K562 (cell line): Measurements from ENCODE around the gene PGBD1. TPM values are rescaled to one million over a fixed set of nuclear protein-coding genes. Genes with fewer than 3 reads are reported as not detected.

Experiments
- CEBPB ChIP-seq: fragments of 450-650 bp; IDR thresholded peaks from 2 replicates; pipeline ENCODE4 v1.6.1; 2016; ENCODE audit warnings: missing genetic modification characterization, missing compliant biosample characterization
- ERF ChIP-seq: fragments of 450-650 bp; formaldehyde crosslinking; IDR thresholded peaks from 2 replicates; pipeline ENCODE4 v1.4.0; 2020; ENCODE audit warnings: mild to moderate bottlenecking, mixed read lengths
- MAFG ChIP-seq: fragments of 450-650 bp; conservative IDR thresholded peaks from 2 replicates; pipeline ENCODE4 v1.6.1; 2016; ENCODE audit warnings: missing genetic modification characterization, missing compliant biosample characterization
- NFRKB ChIP-seq: fragments of 450-650 bp; IDR thresholded peaks from 2 replicates; pipeline ENCODE4 v1.6.1; 2016; ENCODE audit warnings: low read depth
- PHF20 ChIP-seq: fragments of 450-650 bp; IDR thresholded peaks from 2 replicates; pipeline ENCODE4 v1.6.1; 2018; ENCODE audit not compliant: partially characterized antibody
- RAD21 ChIP-seq, 2 experiments: fragments of 250-450 bp in 1 of 2; fragments of 450-650 bp in 1 of 2; sonication (Bioruptor Pico) in 1 of 2; formaldehyde crosslinking in 1 of 2; IDR thresholded peaks in 1 of 2; conservative IDR thresholded peaks in 1 of 2; 2 replicates each; pipeline versions ENCODE4 v1.4.0 to v1.8.0; 2020 to 2022; ENCODE audit warnings: mild to moderate bottlenecking in 2 of 2, moderate library complexity in 1 of 2
- SIN3B ChIP-seq: fragments of 450-650 bp; IDR thresholded peaks from 2 replicates; pipeline ENCODE4 v1.6.1; 2017; ENCODE audit warnings: low read depth, mild to moderate bottlenecking, moderate library complexity
- TAL1 ChIP-seq: fragments of 450-650 bp; IDR thresholded peaks from 2 replicates; pipeline ENCODE4 v1.6.1; 2016; ENCODE audit warnings: mild to moderate bottlenecking
- XRCC4 ChIP-seq: IDR thresholded peaks from one replicate; pipeline ENCODE4 v1.6.1; 2011; ENCODE audit not compliant: insufficient read depth, insufficient read length; ENCODE audit errors: extremely low read depth
- ZNF212 ChIP-seq: fragments of 450-650 bp; formaldehyde crosslinking; IDR thresholded peaks from 2 replicates; pipeline ENCODE4 v1.4.0; 2020; ENCODE audit warnings: mild to moderate bottlenecking
- ZNF253 ChIP-seq: fragments of 250-450 bp; sonication (Bioruptor Pico); conservative IDR thresholded peaks from 2 replicates; pipeline ENCODE4 v1.6.1; 2021; ENCODE audit warnings: mild to moderate bottlenecking
- ZNF77 ChIP-seq: fragments of 250-450 bp; sonication (Bioruptor Pico); IDR thresholded peaks from 2 replicates; pipeline ENCODE4 v1.5.0; 2020
- polyA plus RNA-seq, 8 experiments: library from polyadenylated mRNA; depleted of rRNA in 4 of 8; stranded (reverse) in 5 of 8; unstranded in 3 of 8; fragments of >200 nt; fragmentation: Nextera tagmentation in 2 of 8; fragmentation: Illumina TruSeq in 1 of 8; extraction: Ambion mirVana in 2 of 8; extraction: Trizol in 1 of 8; gene quantifications; 2 replicates each; pipeline versions ENCODE4 v1.2.1 to v1.2.3, GENCODE V29; 2011 to 2014; ENCODE audit warnings: inconsistent platforms in 1 of 8, missing spikeins in 1 of 8
- total RNA-seq, 7 experiments: library from RNA; depleted of rRNA in 6 of 7; stranded (reverse); fragments of >200 nt in 6 of 7; fragmentation: Illumina TruSeq in 2 of 7; extraction: Trizol in 2 of 7; gene quantifications; 2 replicates each; pipeline versions ENCODE4 v1.2.1 to v1.2.3, GENCODE V29; 2011 to 2021; ENCODE audit warnings: low replicate concordance in 1 of 7
- TF ChIP-seq, protein P1 (sequence below): fragments of 250-450 bp; sonication (Bioruptor Pico); IDR thresholded peaks from 2 replicates; pipeline ENCODE4 v1.4.0; 2020; ENCODE audit warnings: borderline replicate concordance
- TF ChIP-seq, protein P2 (sequence below): sonication (generic); formaldehyde crosslinking; IDR thresholded peaks from 2 replicates; pipeline ENCODE4 v1.8.0; 2022; ENCODE audit warnings: mild to moderate bottlenecking, missing genetic modification reagents
- TF ChIP-seq, protein P3 (sequence below): fragments of 200-400 bp; formaldehyde crosslinking; IDR thresholded peaks from 2 replicates; pipeline ENCODE4 v1.6.1; 2017; ENCODE audit warnings: mild to moderate bottlenecking, low read depth, low read length, moderate library complexity
- TF ChIP-seq, protein P4 (sequence below): fragments of 450-650 bp; IDR thresholded peaks from 2 replicates; pipeline ENCODE4 v1.6.1; 2016
- TF ChIP-seq, protein P5 (sequence below), 2 experiments: IDR thresholded peaks in 1 of 2; conservative IDR thresholded peaks in 1 of 2; 2 replicates each; pipeline ENCODE4 v1.6.1; 2016; ENCODE audit warnings: low read depth in 2 of 2, mild to moderate bottlenecking in 1 of 2, missing compliant biosample characterization in 1 of 2, missing genetic modification characterization in 1 of 2, moderate library complexity in 1 of 2

PGBD1 gene
- total and polyA plus RNA-seq, 9 of the 15 experiments (the other 6 are each of a cell fraction or from before 2014, with no cell fraction given): 3.3 to 9.0 (median 7.3) TPM

DNA sequence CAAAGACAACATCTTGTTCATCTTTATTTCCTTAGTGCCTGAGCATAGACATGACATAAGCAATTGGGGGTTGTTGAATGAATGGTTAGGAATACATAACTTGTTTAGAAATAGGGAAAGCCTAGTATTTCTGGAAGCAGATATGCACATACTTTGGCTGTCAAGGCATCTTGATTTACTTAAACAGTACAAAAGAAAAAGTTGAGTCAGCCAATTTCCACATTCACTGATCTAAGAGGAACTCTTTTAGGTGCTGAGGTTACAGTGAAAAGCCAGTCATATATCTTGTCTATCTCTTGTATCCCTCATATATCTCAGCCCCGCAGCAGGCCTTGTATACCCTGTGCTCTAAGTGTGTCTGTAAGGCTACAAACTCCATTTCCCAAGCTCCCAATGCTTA is 40.9 kb upstream of the PGBD1 start (continued):
- TF ChIP-seq SIN3B (no peak), MAFG (tag) (peak; percentile 81), NFRKB (no peak), RAD21 (CRISPR knock-in tag; conservative IDR thresholded peaks at IDR 0.05 in 1 of 2, IDR thresholded peaks at IDR 0.05 in 1 of 2) (no peak), PHF20 (no peak), ZNF212 (CRISPR knock-in tag) (no peak), TAL1 (no peak), XRCC4 (no peak), ERF (CRISPR knock-in tag) (no peak), ZNF77 (no peak), ZNF253 (CRISPR knock-in tag) (no peak), CEBPB (tag) (no peak)
- TF ChIP-seq, protein P1, sequence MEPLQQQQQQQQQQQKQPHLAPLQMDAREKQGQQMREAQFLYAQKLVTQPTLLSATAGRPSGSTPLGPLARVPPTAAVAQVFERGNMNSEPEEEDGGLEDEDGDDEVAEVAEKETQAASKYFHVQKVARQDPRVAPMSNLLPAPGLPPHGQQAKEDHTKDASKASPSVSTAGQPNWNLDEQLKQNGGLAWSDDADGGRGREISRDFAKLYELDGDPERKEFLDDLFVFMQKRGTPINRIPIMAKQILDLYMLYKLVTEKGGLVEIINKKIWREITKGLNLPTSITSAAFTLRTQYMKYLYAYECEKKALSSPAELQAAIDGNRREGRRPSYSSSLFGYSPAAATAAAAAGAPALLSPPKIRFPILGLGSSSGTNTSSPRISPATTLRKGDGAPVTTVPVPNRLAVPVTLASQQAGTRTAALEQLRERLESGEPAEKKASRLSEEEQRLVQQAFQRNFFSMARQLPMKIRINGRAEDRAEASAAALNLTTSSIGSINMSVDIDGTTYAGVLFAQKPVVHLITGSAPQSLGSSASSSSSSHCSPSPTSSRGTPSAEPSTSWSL (CRISPR knock-in tag): no peak
- TF ChIP-seq, protein P2, sequence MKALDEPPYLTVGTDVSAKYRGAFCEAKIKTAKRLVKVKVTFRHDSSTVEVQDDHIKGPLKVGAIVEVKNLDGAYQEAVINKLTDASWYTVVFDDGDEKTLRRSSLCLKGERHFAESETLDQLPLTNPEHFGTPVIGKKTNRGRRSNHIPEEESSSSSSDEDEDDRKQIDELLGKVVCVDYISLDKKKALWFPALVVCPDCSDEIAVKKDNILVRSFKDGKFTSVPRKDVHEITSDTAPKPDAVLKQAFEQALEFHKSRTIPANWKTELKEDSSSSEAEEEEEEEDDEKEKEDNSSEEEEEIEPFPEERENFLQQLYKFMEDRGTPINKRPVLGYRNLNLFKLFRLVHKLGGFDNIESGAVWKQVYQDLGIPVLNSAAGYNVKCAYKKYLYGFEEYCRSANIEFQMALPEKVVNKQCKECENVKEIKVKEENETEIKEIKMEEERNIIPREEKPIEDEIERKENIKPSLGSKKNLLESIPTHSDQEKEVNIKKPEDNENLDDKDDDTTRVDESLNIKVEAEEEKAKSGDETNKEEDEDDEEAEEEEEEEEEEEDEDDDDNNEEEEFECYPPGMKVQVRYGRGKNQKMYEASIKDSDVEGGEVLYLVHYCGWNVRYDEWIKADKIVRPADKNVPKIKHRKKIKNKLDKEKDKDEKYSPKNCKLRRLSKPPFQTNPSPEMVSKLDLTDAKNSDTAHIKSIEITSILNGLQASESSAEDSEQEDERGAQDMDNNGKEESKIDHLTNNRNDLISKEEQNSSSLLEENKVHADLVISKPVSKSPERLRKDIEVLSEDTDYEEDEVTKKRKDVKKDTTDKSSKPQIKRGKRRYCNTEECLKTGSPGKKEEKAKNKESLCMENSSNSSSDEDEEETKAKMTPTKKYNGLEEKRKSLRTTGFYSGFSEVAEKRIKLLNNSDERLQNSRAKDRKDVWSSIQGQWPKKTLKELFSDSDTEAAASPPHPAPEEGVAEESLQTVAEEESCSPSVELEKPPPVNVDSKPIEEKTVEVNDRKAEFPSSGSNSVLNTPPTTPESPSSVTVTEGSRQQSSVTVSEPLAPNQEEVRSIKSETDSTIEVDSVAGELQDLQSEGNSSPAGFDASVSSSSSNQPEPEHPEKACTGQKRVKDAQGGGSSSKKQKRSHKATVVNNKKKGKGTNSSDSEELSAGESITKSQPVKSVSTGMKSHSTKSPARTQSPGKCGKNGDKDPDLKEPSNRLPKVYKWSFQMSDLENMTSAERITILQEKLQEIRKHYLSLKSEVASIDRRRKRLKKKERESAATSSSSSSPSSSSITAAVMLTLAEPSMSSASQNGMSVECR: no peak
- TF ChIP-seq, protein P3, sequence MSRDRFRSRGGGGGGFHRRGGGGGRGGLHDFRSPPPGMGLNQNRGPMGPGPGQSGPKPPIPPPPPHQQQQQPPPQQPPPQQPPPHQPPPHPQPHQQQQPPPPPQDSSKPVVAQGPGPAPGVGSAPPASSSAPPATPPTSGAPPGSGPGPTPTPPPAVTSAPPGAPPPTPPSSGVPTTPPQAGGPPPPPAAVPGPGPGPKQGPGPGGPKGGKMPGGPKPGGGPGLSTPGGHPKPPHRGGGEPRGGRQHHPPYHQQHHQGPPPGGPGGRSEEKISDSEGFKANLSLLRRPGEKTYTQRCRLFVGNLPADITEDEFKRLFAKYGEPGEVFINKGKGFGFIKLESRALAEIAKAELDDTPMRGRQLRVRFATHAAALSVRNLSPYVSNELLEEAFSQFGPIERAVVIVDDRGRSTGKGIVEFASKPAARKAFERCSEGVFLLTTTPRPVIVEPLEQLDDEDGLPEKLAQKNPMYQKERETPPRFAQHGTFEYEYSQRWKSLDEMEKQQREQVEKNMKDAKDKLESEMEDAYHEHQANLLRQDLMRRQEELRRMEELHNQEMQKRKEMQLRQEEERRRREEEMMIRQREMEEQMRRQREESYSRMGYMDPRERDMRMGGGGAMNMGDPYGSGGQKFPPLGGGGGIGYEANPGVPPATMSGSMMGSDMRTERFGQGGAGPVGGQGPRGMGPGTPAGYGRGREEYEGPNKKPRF: no peak
- TF ChIP-seq, protein P4, sequence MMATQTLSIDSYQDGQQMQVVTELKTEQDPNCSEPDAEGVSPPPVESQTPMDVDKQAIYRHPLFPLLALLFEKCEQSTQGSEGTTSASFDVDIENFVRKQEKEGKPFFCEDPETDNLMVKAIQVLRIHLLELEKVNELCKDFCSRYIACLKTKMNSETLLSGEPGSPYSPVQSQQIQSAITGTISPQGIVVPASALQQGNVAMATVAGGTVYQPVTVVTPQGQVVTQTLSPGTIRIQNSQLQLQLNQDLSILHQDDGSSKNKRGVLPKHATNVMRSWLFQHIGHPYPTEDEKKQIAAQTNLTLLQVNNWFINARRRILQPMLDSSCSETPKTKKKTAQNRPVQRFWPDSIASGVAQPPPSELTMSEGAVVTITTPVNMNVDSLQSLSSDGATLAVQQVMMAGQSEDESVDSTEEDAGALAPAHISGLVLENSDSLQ: peak; percentile 58
- TF ChIP-seq, protein P5, sequence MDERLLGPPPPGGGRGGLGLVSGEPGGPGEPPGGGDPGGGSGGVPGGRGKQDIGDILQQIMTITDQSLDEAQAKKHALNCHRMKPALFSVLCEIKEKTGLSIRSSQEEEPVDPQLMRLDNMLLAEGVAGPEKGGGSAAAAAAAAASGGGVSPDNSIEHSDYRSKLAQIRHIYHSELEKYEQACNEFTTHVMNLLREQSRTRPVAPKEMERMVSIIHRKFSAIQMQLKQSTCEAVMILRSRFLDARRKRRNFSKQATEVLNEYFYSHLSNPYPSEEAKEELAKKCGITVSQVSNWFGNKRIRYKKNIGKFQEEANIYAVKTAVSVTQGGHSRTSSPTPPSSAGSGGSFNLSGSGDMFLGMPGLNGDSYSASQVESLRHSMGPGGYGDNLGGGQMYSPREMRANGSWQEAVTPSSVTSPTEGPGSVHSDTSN (CRISPR knock-in tag; IDR thresholded peaks at IDR 0.05; ENCODE audit: low read depth): no peak
- TF ChIP-seq, protein P5 (tag; conservative IDR thresholded peaks at IDR 0.05; ENCODE audit: low read depth): peak; percentile 75
